SK-N-SH (cell line): ENCODE data around the gene BAIAP2L1. TPM values are rescaled to one million over a fixed set of nuclear protein-coding genes. Genes with fewer than 3 reads are reported as not detected.

Experiments used
- CTCF ChIA-PET: fragments of 300-600, 350-600 bp; formaldehyde crosslinking; extraction: SDS; loops from one replicate; lab custom pipeline; 2021; lab: Yijun Ruan, JAX
- POLR2A ChIA-PET: fragments of 350-600 bp; sonication (Branson Sonifier 250); formaldehyde crosslinking; extraction: SDS; loops from one replicate; lab custom pipeline; 2020; ENCODE audit warnings: antibody characterized with exemption, inconsistent platforms; lab: Yijun Ruan, JAX
- DNase-seq: peaks from one replicate; pipeline ENCODE4 v3.0.0; 2012
- H2AFZ ChIP-seq: fragments of 200-600 bp; sonication (generic); 2 replicates; pipeline ENCODE4 v1.8.1; 2016; ENCODE audit warnings: antibody characterized with exemption, mild to moderate bottlenecking, low read depth
- H3F3A ChIP-seq: fragments of 200-600 bp; sonication (generic); replicated peaks from 2 replicates; pipeline ENCODE3; 2016; ENCODE audit warnings: antibody characterized with exemption, mild to moderate bottlenecking; ENCODE audit not compliant: insufficient read depth
- H3K27ac ChIP-seq, 2 experiments: fragments of 200-500 bp in 1 of 2; fragments of 200-600 bp in 1 of 2; sonication (Bioruptor generic) in 1 of 2; sonication (generic), shearing (Covaris generic) in 1 of 2; 2 replicates each; pipeline versions ENCODE4 v1.5.1 to v1.6.1; 2014 to 2016; ENCODE audit warnings: low read depth in 2 of 2, inconsistent platforms in 1 of 2, low read length in 1 of 2, mild to moderate bottlenecking in 1 of 2, mixed read lengths in 1 of 2
- H3K27me3 ChIP-seq: fragments of 200-600 bp; sonication (generic), shearing (Covaris generic); 2 replicates; pipeline ENCODE4 v1.6.1; 2016; ENCODE audit warnings: mixed run types; ENCODE audit not compliant: insufficient read depth
- H3K36me3 ChIP-seq, 2 experiments: fragments of 200-500 bp in 1 of 2; fragments of 200-600 bp in 1 of 2; sonication (Bioruptor generic) in 1 of 2; sonication (generic) in 1 of 2; replicated peaks in 1 of 2; 2 replicates each; pipeline versions ENCODE3 to v1.5.1; 2014 to 2016; ENCODE audit warnings: low read length in 1 of 2, mild to moderate bottlenecking in 1 of 2; ENCODE audit not compliant: insufficient read depth in 2 of 2, control insufficient read depth in 1 of 2
- H3K4me1 ChIP-seq, 2 experiments: fragments of 200-500 bp in 1 of 2; fragments of 200-600 bp in 1 of 2; sonication (Bioruptor generic) in 1 of 2; sonication (generic), shearing (Covaris generic) in 1 of 2; 2 replicates each; pipeline versions ENCODE4 v1.5.1 to v1.6.1; 2014 to 2016; ENCODE audit warnings: low read depth in 1 of 2, low read length in 1 of 2, mixed run types in 1 of 2; ENCODE audit not compliant: insufficient read depth in 2 of 2, control insufficient read depth in 1 of 2
- H3K4me2 ChIP-seq: fragments of 200-600 bp; sonication (generic), shearing (Covaris generic); 2 replicates; pipeline ENCODE4 v1.6.1; 2017; ENCODE audit warnings: mixed run types
- H3K4me3 ChIP-seq, 2 experiments: fragments of 200-500 bp in 1 of 2; fragments of 200-600 bp in 1 of 2; sonication (Bioruptor generic) in 1 of 2; sonication (generic), shearing (Covaris generic) in 1 of 2; 2 replicates each; pipeline versions ENCODE4 v1.5.1 to v1.8.1; 2014 to 2016; ENCODE audit warnings: low read depth in 2 of 2, inconsistent platforms in 1 of 2, low read length in 1 of 2, mild to moderate bottlenecking in 1 of 2, mixed read lengths in 1 of 2, moderate library complexity in 1 of 2
- H3K79me2 ChIP-seq: fragments of 200-600 bp; sonication (generic); 2 replicates; pipeline ENCODE4 v1.8.1; 2017; ENCODE audit warnings: mild to moderate bottlenecking; ENCODE audit not compliant: insufficient read depth
- H3K9ac ChIP-seq: fragments of 200-600 bp; sonication (generic); 2 replicates; pipeline ENCODE4 v1.6.1; 2017; ENCODE audit warnings: mixed run types
- H3K9me2 ChIP-seq: fragments of 200-600 bp; sonication (generic); 2 replicates; pipeline ENCODE4 v1.6.1; 2017; ENCODE audit warnings: mixed run types
- H3K9me3 ChIP-seq: fragments of 200-600 bp; sonication (generic); 2 replicates; pipeline ENCODE4 v1.6.1; 2017; ENCODE audit warnings: mixed run types, mild to moderate bottlenecking, moderate library complexity
- H4K20me1 ChIP-seq: fragments of 200-600 bp; sonication (generic); 2 replicates; pipeline ENCODE4 v1.6.1; 2017; ENCODE audit warnings: mild to moderate bottlenecking, mixed run types; ENCODE audit not compliant: insufficient read depth
- CHD2 ChIP-seq: fragments of 150-350 bp; IDR thresholded peaks from 2 replicates; pipeline ENCODE4 v1.6.1; 2018; ENCODE audit warnings: low read length; ENCODE audit not compliant: partially characterized antibody
- ELF1 ChIP-seq: IDR thresholded peaks from 2 replicates; pipeline ENCODE4 v1.4.0; 2012
- GABPA ChIP-seq: IDR thresholded peaks from 2 replicates; pipeline ENCODE4 v1.4.0; 2012; ENCODE audit warnings: low read depth, mild to moderate bottlenecking
- MEF2A ChIP-seq: IDR thresholded peaks from 2 replicates; pipeline ENCODE4 v1.4.0; 2012; ENCODE audit warnings: low read depth, borderline replicate concordance
- MXI1 ChIP-seq: IDR thresholded peaks from 2 replicates; pipeline ENCODE4 v1.6.1; 2012; ENCODE audit warnings: mild to moderate bottlenecking, low read depth, low read length, improper control_type of control experiment
- POLR2AphosphoS5 ChIP-seq: IDR thresholded peaks from 2 replicates; pipeline ENCODE4 v1.6.1; 2012; ENCODE audit warnings: low read depth, low read length
- RFX5 ChIP-seq: IDR thresholded peaks from 2 replicates; pipeline ENCODE4 v1.6.1; 2012; ENCODE audit warnings: mild to moderate bottlenecking, improper control_type of control experiment, low read length
- RXRA ChIP-seq: IDR thresholded peaks from 2 replicates; pipeline ENCODE4 v1.4.0; 2012; ENCODE audit warnings: low read depth, mild to moderate bottlenecking, borderline replicate concordance
- TAF1 ChIP-seq: IDR thresholded peaks from 2 replicates; pipeline ENCODE4 v1.6.1; 2012; ENCODE audit warnings: low read depth, mild to moderate bottlenecking, low read length, moderate library complexity, borderline replicate concordance
- WGBS: methylation state at CpG from one replicate; pipeline ENCODE4 v1.1.6; 2017; ENCODE audit warnings: low lambda C conversion rate; 5-methylcytosine and 5-hydroxymethylcytosine counted together
- polyA plus RNA-seq, 3 experiments: library from polyadenylated mRNA; depleted of rRNA; stranded (reverse); fragments of >200 nt; gene quantifications; 2 replicates each; pipeline ENCODE4 v1.2.3, GENCODE V29; 2012
- TF ChIP-seq, protein P1 (sequence below): fragments of 200-600 bp; sonication (generic); IDR thresholded peaks from 2 replicates; pipeline ENCODE4 v1.6.1; 2017; ENCODE audit warnings: antibody characterized with exemption, mild to moderate bottlenecking, moderate library complexity

Gene BAIAP2L1
- polyA plus RNA-seq, 1 of the 3 experiments (the other 2 are of a cell fraction), result 8.8 TPM

DNA sequence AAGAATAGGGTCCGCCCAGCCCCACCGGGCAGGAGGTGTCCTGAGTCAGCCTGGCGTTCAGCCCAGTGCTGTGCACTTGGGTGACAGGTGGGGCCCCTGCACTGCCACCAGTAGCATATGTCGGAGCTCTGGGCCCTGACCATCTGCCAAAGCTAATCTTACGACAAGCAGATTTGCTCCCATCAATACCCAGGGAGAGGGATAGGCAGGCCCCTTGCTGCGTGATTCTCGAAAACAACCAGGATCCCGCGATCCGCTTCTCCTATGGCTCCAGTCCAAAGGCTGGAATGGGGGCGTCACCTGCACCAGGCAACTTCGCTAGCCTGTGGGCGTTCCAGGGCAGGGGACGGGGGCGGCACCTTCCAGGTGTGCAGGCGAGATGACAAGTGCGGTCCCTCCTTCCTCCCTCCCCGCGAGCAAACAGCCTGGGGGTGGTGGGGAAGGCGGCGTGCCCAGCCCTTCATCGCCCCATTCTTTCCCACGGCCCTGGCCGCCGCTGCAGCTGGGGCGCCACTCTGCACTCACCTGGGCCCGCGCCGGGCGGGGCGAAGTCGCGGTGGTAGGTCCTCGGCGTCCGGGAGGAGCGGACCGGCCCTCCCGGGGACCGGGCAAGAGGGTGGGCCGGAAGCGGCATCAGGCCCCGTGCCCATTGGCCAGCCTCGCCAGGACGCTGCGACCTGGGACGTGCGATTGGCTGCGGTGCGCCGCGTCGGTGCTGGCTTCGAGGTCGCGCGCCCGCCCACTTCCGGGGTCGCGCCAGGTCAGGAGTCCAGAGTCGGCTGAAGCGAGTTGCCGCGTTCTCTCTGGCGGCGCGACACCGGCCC lies 149.1 kb downstream of the BAIAP2L1 start, which contains the start of gene TECPR1:
Gene TECPR1, minus strand, starts transcription at position 632 of the 824 bp plus-strand sequence. CDS start 6,086 bp downstream, outside the sequence.
- CTCF ChIA-PET, result no interaction called here
- H3K27ac ChIP-seq, result peak within 1 kb of the TSS; percentile 55 to 68; a peak in 2 of 4 replicates
- peaks cover 72% of the 10 kb centered on the region for H3K79me2 ChIP-seq

DNA sequence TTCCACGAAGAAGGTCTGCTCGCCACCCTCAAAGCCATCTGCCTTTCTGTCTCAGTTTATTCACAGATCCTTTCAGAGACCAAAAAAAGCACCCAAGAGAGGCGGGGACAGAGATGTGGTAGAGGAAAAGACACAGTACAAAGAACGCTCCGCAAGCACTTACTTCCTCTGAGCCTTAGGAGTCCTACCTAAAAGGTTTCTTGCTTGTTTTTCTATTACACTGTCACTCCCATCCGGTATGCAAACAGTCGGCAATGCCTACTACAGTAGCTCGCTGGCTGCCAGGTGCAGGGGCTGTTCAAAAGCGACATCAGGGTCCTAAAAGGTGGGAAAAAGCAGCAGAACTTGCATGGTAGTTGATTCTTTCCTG lies 149.7 kb downstream of the BAIAP2L1 start:
- peaks cover 15 to 19% of the 10 kb centered on the region in 2 experiments; a peak in 2 of 4 replicates for H3K4me1 ChIP-seq
- peak overlapping the region; percentile 80 for H3K9ac ChIP-seq
- peak overlapping the region; percentile 79 to 100 for H3K4me3 ChIP-seq
- H3K27ac ChIP-seq, result no peak overlapping the region
- 76% methylated on average over 9 of the region's 9 CpGs for WGBS
- H3K27me3 ChIP-seq, result no peaks in the 10 kb centered on the region
- no peak for DNase-seq
- H3K4me2 ChIP-seq, result peak overlapping the region; percentile 98
- peaks cover 71% of the 10 kb centered on the region for H3K79me2 ChIP-seq
- CTCF ChIA-PET, result interaction anchor here (1.1 kb wide), 1 partner anchor 230 kb away, joined by 4 read pairs; no protein-coding TSS in a partner anchor
- no peaks in the 10 kb centered on the region for H4K20me1 ChIP-seq
- peaks cover 6 to 10% of the 10 kb centered on the region in 2 experiments for H3K36me3 ChIP-seq
- no peaks in the 10 kb centered on the region for H3K9me2 ChIP-seq
- POLR2A ChIA-PET, result no interaction called here
- peaks cover 3% of the 10 kb centered on the region for H3F3A ChIP-seq
- H2AFZ ChIP-seq, result peak overlapping the region; percentile 95; the same call in 1 of the 2 replicates
- no peaks in the 10 kb centered on the region for H3K9me3 ChIP-seq
- TF ChIP-seq CHD2, result no peak

More for the DNA sequence above, 149.1 kb downstream of the BAIAP2L1 start, which contains the start of gene TECPR1:
- Histone ChIP-seq H3K4me1 (peaks cover 15 to 19% of the 10 kb centered on the region in 2 experiments; a peak in 2 of 4 replicates), H3K9me3 (no peaks in the 10 kb centered on the region), H3K36me3 (peaks cover 10 to 11% of the 10 kb centered on the region in 2 experiments), H3K27me3 (no peaks in the 10 kb centered on the region), H4K20me1 (no peaks in the 10 kb centered on the region), H3K9ac (peak within 1 kb of the TSS; percentile 80), H3K9me2 (no peaks in the 10 kb centered on the region), H3F3A (peaks cover 3% of the 10 kb centered on the region), H3K4me2 (peak within 1 kb of the TSS; percentile 98), H2AFZ (peak within 1 kb of the TSS; percentile 95), H3K4me3 (peak within 1 kb of the TSS; percentile 79 to 100)
- WGBS, result 3% methylated on average over 45 of the region's 69 CpGs
- TF ChIP-seq RFX5, result peak; percentile 75
- TF ChIP-seq ELF1, result peak; percentile 97
- TF ChIP-seq POLR2AphosphoS5, result peak; percentile 64
- peak; percentile 96; the same call in 1 of the 2 replicates for TF ChIP-seq RXRA
- TF ChIP-seq TAF1, result 0 out of 2 replicates have a peak, but pooled peaks have one; percentile 13
- peak; percentile 77; the same call in 1 of the 2 replicates for TF ChIP-seq MXI1
- TF ChIP-seq GABPA, result peak; percentile 91
- no peak for TF ChIP-seq MEF2A
- TF ChIP-seq, protein P1, sequence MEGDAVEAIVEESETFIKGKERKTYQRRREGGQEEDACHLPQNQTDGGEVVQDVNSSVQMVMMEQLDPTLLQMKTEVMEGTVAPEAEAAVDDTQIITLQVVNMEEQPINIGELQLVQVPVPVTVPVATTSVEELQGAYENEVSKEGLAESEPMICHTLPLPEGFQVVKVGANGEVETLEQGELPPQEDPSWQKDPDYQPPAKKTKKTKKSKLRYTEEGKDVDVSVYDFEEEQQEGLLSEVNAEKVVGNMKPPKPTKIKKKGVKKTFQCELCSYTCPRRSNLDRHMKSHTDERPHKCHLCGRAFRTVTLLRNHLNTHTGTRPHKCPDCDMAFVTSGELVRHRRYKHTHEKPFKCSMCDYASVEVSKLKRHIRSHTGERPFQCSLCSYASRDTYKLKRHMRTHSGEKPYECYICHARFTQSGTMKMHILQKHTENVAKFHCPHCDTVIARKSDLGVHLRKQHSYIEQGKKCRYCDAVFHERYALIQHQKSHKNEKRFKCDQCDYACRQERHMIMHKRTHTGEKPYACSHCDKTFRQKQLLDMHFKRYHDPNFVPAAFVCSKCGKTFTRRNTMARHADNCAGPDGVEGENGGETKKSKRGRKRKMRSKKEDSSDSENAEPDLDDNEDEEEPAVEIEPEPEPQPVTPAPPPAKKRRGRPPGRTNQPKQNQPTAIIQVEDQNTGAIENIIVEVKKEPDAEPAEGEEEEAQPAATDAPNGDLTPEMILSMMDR, result no peak
- peak; percentile 100 for DNase-seq
- POLR2A ChIA-PET, result no interaction called here
